Mammary epithelial cell (primary cell): ENCODE results near the gene MYEOV.

Experiments
- EZH2 ChIP-seq: IDR thresholded peaks from 2 replicates; pipeline ENCODE4 v1.6.1; 2012; ENCODE audit warnings: low read length, inconsistent platforms, borderline replicate concordance
- TF ChIP-seq, protein P1 (sequence below), 2 donors: IDR thresholded peaks in 1 of 2; conservative IDR thresholded peaks in 1 of 2; 2 replicates each; pipeline ENCODE4 v1.5.1; 2011 to 2012; ENCODE audit warnings: inconsistent platforms in 2 of 2, low read length in 2 of 2, mild to moderate bottlenecking in 2 of 2, control low read depth in 1 of 2, low read depth in 1 of 2; ENCODE audit not compliant: insufficient read depth in 1 of 2; ENCODE audit errors: extremely low read depth in 1 of 2

DNA sequence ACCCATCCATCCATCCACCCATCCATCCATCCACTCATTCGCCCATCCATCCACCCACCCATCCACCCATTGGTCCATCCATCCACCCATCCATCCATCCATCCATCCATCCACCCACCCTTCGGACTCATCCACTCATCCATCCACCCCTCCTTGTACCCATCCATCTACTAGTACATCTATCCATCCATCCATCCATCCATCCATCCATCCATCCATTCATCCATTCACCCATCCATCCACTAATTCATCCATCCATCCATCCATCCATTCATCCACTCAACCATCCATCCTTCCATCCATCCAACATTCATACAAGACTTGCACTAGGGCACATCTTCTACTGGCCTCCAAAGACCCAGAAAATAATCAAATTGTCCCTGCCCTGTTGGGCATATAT, 20.0 kb downstream of the MYEOV start:
- TF ChIP-seq, protein P1, sequence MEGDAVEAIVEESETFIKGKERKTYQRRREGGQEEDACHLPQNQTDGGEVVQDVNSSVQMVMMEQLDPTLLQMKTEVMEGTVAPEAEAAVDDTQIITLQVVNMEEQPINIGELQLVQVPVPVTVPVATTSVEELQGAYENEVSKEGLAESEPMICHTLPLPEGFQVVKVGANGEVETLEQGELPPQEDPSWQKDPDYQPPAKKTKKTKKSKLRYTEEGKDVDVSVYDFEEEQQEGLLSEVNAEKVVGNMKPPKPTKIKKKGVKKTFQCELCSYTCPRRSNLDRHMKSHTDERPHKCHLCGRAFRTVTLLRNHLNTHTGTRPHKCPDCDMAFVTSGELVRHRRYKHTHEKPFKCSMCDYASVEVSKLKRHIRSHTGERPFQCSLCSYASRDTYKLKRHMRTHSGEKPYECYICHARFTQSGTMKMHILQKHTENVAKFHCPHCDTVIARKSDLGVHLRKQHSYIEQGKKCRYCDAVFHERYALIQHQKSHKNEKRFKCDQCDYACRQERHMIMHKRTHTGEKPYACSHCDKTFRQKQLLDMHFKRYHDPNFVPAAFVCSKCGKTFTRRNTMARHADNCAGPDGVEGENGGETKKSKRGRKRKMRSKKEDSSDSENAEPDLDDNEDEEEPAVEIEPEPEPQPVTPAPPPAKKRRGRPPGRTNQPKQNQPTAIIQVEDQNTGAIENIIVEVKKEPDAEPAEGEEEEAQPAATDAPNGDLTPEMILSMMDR (conservative IDR thresholded peaks at IDR 0.05 in 1 of 2, IDR thresholded peaks at IDR 0.05 in 1 of 2; ENCODE audit: extremely low read depth in 1 of 2, insufficient read depth in 1 of 2, low read depth in 1 of 2, low read length in 2 of 2), result no peak
- no peak for TF ChIP-seq EZH2
